ENCODE results near the gene JSRP1.

The JSRP1 gene, protein sequence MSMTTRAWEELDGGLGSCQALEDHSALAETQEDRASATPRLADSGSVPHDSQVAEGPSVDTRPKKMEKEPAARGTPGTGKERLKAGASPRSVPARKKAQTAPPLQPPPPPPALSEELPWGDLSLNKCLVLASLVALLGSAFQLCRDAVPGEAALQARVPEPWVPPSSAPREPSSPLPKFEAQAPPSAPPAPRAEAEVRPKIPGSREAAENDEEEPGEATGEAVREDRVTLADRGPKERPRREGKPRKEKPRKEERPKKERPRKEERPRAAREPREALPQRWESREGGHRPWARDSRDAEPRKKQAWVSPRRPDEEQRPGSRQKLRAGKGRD

DNA sequence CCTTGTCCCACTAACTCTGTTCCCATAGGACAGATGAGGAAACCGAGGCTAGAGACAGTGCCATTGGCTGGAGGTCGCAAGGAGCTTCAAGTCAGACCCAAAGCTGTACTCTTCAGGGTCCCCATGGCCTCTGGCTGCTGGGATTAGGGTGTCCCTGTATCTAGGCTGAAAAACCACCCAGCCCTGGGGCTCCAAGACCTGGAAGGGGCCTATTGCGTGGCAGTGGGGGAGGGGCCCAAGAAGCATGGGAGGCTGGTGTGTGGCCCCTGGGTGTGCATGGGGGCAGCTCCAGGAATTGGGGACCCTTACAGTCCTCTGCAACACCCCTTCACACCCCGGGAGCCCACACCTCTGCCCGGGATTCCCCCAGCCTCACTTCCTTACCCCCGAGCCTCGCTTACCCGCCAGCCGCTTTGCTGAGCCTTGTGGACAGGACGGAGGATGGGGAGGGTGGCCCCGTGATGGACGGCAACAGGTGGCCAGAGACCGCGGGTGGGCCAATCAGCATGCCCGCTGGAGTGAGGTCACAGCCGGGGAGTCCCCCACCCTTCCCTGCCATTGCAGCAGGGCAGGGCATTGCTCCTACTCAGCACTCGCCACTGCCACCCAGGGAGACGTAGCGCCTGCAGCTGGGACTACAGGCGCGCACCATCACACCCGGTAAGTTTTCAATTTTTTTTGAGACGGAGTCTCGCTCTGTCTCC is at the start of gene JSRP1:
Gene JSRP1, minus strand, starts transcription at position 436 of the 704 bp plus-strand sequence. CDS start 1,103 bp downstream, outside the sequence.
- no peak for FAIRE-seq

DNA sequence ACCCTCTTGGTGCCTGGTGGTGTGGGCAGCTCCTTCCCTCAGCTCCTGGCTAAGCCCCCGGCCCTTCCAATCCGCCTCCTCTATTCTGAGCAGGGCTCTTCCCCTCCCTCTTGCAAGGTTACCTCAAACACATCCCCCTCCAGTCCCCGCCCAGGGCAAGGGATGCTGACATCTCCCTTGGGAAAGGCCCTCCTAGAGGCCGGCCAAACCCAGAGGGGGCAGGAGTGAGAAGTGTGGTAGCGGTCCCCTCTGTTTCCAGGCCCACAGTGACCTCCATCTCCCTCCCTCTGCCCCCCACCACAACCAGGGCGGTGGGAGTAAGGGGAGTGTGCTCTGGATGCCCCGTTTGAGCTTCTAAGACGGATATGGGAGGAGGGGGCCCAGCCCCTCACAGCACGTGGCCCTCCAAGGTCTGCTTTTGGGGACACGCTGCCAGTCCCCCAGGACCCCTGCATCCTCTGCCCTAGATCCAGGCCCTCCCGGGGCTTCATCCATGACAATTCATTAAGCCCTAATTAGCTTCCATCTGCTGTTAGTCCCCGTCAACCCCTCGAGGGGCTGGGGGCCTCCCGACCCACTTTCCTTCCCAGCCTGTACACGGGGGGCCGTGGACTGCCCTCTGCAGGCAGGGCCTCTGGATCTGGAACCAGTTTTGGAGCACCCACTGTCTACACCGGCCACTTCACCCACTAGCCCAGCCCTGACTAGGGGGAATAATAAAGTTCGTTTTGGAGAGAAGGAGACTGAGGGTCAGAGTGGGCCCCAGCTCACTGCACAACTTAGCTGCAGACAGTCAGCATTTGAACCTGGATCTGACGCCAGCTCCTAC is 49.4 kb upstream of the JSRP1 start:
- no peak for FAIRE-seq

DNA sequence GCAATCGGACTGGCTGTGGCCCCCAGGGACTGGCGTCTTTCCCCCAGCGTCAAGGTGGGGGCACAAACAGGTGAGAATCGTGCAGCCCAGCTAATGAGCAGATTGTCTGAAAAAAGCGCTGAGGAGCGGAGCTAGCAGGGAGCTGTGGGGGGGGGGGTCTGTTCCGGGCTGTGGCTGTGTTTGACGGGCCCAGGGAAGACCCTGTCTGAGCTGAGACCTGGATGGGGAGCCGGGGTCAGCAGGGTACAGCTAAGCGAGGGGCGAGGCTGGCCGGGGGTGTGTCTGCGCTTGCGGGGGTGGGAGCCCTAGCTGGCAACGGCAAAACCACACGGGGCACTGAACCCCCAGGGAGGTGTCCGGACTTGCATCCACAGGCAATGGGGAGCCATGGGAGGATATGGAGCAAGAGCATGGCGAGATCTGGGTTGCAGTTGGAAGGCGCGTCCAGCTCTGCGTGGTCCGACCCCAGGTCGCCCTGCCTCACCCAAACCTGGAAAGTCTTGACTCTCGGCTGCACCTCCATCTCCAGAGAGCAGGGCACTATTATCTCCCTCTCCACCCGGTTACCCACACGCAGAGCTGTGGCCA is 47.1 kb upstream of the JSRP1 start:
- FAIRE-seq = no peak

DNA sequence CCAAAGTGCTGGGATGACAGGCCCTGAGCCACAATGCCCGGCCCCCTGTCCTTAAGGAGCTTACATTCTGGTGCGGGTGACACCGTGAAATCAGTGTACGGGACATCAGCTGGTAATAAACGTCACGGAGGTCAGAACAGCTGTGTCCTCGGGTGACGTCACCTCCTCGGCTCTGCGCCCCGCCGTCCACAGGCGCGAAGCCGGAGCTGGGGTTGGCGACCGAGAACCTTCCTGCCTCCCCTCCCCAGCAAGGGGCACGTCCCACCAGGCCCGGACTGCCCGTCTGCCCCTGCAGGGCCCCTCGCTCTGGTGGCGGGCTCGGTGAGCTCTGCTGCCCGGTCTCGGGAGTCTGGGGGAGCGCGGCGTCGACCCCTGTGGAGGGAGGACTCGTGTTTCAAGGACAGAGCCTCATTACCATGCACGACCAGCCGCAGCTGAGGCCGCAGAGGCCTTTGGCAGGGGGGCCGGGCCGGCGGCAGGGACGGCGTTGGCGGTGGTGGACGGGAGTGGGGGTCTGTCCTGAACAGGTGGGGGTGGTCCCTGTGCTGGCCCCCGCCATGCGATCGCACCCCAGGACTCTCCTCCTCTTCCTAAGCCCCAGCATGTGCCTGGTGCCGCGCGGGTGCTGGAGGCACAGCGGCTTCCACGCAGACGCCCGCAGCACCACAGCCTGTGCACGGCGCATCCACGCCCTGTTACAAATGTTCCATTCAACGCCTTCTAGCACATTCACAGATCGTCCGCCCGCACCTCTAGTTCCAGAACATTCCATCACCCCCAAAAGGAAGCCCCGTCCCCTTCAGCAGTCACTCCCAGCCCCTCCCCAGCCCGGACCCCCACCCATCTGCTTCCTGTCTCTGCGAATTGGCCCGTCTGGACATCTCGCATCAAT is 46.3 kb upstream of the JSRP1 start:
- no peak for FAIRE-seq

DNA sequence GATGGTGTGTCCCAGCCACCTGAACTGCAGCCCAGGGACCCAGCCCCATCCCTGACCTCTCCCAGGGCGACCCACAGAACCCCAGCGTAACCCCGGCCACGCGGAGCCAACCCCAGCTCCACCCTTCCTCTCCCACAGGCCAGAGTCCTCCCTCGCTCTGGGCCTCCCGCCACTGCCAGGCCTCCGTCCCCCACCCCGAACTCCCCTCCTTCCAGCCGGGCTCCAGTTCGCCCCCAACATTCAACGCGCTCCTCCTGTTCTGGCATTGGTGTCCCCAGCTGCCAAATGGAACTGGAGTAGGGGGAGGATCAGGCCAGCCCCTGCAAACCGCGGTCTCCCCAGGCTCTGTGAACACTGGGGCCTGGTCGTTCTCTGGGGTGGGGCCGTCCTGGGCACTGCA is 44.3 kb upstream of the JSRP1 start:
- FAIRE-seq = no peak

DNA sequence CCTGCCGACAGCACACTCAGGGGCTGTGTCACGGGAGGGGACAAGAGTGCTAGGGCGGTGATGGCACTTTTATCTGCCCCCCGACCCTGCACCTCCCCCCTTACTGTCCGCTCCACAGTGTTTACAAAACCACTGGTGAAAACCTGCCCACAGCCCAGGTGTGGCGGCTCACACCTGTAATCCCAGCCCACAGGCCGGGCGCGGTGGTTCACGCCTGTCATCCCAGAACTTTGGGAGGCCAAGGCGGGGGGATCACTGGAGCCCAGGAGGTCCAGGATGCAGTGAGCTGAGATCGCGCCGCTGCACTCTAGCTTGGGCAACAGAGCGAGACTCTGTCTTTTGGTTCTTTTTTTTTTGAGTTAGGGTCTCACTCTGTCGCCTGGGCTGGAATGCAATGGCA is 39.9 kb upstream of the JSRP1 start:
- no peak for FAIRE-seq

DNA sequence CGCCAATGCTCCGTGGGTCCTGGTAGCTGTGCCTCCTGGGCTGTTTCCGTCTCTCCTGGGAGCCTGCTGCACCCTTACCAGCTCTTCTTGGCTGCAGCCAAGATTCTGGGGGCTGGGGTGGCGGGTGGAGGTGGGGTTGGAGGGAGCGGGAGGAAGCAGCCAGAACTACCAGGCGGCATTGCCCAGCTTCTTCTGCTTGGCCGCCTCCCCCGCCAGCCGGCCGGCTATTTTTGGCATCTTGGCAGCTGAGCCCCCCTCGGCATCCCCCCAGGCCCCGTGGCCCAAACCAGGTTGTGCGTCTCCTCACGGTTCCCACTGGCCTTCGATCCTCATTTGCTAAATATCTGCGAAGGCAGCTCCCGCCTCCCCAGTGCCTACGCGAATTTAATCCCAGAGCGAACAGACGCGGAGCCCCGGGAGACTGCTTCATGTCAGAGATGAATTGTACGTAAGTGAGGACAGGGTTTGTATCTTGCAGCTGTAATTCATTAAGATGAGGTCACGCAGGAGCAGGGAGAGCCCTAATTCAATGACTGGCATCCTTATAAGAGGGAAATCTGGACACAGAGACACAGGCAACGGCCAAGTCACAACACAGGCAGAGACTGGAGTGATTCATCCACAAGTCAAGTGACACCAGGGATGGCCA is 38.6 kb upstream of the JSRP1 start:
- no peak for FAIRE-seq

DNA sequence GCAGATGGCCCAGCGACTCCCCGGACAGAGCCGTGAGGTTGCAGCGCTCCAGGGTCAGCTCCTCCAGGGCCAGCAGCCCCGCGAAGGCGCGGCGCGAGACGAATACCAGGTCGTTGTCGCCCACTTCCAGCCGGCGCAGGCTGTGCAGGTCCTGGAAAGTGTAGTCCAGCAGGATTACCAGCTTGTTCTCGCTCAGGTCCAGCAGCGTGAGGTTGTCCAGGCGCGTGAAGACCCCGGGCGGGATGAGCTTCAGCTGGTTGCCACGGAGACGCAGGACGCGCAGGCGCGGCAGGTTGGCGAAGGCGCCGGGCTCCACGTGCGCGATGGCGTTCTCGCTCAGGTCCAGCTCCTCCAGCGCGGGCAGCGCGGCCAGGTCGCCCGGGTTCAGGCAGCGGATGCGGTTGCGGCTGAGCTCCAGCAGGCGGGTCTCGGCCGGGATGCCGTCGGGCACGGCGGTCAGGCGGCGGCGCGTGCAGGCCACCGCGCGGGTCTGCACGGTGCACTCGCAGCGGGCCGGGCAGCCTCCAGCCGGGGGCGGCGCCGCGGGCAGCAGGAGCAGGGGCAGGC is 35.1 kb upstream of the JSRP1 start:
- no peak for FAIRE-seq

DNA sequence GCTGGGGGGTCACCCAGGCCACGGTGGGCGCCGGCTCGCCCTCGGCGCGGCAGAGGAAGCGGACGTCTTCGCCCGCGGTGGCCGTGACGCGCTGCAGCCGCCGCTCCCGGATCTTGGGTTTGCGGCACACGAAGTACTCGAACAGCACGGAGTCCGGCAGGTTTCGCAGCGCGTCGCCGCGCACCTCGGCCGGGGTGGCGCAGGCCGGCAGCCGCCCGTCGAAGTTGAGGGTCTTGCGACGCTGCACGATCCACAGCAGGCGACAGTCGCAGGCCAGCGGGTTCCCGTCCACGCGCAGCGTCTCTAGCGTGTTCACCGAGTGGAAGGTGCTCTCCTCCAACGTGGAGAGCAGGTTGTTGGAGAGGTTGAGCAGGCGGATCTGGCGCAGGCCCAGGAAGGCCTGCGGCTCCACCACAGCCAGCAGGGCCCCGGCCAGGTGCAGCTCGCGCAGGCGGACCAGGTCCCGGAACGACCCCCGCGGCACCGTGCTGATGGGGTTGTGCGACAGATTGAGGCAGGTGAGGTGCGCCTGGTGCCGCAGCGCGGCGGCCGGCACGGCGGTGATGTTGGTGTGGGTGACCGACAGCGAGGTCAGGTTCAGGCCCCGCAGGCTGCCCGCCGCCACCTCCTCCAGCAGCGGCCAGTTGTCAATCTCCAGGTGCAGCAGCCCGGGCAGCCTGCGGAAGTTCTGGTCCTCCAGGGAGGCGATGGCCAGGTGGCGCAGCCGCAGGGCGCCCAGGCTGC is 34.4 kb upstream of the JSRP1 start:
- no peak for FAIRE-seq

DNA sequence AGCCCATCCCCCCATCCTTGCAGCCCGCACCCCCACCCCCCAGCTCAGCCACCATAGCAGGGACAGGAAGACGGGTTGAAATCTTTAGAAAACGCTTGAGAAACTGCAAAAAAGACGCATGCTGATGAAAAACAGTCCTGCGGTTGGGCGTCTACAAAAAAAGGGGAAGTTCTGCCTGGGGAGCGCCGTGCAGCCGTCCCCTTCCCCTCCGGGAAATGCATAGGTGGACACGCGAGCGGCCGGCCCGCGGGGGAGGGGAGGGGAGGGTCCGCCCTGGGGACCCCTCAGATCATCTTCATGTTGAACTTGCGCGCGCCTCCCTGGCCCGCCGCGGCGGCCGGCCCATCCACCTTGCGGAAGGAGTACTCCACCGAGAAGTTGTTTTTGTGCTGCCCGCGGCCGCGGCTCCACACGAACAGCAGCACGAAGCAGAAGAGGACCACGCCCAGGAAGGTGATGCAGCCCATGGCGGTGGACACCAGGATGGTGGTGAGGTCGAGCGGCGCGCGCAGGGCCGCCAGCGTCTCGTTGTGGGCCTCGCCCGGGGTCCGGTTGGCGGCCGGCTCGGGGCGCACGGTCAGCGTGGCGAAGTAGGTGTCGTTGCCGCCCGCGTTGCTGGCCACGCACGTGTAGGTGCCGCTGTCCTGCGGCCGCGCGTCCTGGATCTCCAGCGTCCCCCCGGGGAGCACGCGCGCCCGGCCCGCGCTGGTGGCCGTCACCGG is 33.7 kb upstream of the JSRP1 start:
- FAIRE-seq = no peak

DNA sequence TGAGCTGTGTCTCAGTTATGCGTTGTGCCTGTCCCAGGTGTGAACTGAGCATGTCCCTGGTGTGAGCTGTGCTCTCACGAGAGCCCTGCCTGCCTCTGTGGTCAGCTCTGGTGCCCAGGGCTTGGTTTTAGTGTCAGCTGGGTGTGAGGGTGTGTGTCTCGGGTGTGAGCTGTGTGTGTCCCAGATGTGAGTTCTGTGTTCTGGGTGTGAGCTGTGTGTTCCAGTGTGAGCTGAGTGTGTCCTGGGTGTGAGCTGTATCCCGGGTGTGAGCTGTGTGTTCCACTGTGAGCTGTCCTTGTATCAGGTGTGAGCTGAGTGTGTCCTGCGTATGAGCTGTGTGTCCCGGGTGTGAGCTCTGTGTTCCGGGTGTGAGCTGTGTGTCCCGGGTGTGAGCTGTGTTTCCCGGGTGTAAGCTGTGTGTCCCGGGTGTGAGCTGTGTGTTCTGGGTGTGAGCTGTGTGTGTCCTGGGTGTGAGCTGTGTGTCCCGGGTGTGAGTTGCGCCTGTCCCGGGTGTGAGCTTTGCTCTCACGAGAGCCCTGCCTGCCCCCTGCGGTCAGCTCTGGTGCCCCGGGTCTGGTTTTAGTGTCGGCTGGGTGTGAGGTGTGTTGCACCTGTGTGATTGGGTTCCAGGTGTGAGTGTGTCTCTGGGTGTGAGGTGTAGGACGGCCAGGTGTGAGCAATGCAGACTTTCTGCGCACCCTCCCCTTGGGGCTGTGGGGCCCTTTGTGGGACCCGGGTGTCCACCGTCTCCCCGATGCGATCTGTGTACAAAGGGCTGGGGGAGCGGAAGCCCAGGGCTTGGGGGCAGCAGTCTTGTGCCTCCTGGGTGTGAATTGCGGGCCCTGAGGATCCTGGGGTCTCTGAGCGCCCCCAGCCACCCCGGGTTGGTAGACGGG is 32.8 kb upstream of the JSRP1 start:
- FAIRE-seq = no peak

DNA sequence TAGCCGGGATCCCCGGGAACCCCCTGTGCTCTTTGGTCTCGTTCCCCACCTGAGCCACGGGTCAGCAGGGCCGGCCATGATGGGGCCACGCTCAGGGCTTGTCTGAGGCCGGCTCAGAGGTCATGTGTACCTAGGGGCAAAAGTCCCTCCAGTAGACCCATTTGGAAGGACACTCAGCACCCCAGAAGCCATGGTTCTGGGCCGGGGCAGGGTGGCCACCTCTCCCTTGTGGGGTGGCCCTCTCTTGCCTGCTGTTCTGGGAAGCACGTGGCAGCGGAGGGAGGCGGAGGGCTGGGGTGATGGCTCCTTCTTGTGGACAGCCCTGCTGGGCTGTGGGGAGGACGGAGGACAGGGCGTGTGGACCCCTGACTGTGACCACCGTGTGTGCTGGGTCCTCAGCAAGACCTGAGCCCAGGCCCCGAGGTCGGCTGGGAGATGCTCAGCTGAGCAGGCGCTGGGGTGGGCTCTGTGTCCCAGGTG is 32.2 kb upstream of the JSRP1 start:
- FAIRE-seq = no peak

DNA sequence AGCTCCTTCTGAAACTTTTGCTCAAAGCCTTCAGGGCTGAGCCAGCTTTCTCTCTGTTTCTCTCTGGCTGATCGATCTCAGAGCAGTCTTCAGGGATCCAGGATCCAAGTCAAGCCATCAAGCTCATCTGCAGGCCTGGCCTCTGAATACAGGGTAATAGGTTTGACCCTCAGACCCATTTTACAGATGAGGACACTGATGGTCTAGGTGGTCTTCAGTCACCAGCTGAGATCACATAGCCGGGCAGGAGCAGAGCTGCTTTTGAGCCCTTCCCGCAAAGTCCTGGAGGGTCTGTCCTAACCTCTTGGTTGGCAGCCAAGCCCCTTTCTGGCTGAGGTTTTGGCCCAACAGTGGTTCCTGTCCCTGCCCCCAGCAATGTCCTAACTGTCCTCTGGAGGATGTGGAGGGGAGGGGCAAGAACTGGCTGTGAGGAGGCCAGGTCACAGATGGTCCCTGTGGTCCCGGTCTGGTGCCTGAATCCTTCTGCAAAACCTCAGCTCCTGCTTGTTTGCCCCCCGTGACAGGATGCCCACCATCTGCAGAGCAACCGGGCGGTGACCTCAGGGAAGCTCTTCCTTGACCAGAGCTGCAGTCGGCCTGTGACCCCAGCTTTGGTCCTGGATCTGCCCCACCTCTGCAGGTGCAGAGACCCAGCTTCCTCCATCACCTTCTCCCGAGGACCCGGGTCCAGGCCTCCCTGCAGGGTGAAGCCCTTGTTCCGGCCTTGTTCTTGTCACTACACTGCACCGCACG is 31.5 kb upstream of the JSRP1 start:
- FAIRE-seq = no peak

DNA sequence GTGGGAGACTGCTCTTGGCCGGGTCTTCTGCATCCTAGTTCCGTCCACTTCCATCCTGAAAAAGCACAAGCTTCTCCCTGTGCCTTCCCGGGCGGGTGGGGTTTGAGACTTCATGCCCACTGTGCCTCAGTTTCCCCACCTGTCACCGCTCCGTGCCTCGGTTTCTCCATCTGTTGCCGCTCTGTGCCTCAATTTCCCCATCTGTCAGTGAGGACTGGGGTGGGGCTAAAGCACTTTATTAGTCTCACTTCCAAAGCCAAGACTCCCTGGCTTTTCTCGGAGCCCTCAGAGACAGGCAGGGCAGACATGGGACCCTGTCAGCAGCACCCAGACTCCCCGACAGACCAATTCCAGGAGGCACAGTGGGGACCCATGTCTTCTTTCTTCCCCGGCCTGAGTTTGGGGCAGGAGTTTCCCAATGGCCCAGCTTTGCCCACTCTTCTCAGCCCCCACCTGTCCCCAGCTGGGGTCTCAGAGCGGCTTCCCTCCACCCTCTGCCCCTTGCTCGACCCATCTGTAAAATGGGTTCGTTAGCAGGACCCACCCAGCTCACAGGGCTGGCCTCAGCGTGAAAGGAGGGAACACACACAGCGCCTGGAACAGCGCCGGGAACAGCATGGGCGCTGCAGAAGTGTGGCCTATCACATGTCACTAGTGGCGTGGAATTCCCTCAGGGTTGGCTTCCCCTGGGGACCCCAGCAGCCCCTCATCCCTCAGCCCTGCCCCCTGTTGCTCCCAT is 30.4 kb upstream of the JSRP1 start:
- no peak for FAIRE-seq

DNA sequence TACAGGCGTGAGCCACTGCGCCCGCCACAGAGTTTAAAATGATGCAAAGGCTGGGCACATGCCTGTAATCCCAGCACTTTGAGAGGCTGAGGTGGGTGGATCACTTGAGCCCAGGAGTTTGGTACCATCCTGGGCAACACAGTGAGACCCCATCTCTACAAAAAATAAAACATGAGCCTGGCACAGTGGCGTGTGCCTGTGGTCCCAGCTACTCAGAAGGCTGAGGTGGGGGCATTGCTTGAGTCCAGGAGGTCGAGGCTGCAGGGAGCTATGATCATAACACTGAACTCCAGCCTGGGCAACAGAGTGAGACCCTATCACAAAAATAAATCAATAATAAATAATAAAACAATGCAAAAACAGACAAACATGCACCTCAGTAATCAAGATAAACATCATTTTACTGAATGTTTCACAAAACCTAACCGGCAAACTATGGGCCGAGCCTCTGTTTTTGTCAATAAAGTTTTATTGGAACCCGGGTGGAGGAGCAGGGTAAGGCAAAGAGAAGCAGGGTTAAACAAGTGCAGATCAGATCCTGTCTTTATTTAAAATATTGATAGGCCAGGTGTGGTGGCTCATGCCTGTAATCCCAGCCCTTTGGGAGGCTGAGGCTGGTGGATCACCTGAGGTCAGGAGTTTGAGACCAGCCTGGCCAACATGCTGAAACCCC is 27.8 kb upstream of the JSRP1 start:
- FAIRE-seq = no peak

DNA sequence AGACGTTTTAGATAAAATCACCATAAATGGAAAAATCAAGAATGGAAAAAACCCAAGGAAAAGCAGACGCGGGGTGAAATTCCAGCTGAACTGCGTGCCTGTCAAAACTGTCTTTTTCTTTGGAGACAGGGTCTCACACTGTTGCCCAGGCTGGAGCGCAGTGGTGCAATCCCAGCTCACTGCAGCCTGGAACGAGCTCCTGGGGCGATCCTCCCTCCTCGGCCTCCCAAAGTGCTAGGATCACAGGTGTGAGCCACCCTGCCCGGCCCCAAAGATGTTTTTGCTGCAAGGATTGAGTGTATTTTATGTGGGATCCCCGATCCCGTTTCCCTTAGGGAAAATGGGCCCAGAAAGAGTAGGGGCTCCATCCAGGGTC is 26.6 kb upstream of the JSRP1 start:
- no peak for FAIRE-seq

Measured in colon (tissue), 2 donors.